GM10266 (cell line): ENCODE data around the gene DGKD.

Experiments
- DNase-seq: peaks from one replicate; pipeline ENCODE4 v3.0.0; 2012; ENCODE audit errors: extremely low spot score
- CTCF ChIP-seq: IDR thresholded peaks from 2 replicates; pipeline ENCODE4 v1.5.1; 2012; ENCODE audit warnings: mild to moderate bottlenecking, low read depth; ENCODE audit not compliant: control insufficient read depth, insufficient read depth; ENCODE audit errors: missing control alignments

Gene DGKD

GRCh38 chr2:233413559-233414272 lies 59.4 kb downstream of the DGKD start:
- TF ChIP-seq CTCF, result no peak
- DNase-seq, result no peak

- DNase-seq, result no peak
Measured at GRCh38 chr2:233414273-233414654, 60.0 kb downstream of the DGKD start.

GRCh38 chr2:233414777-233415570 lies 60.7 kb downstream of the DGKD start:
- DNase-seq, result no peak
- no peak for TF ChIP-seq CTCF

More at GRCh38 chr2:233414273-233414654, 60.0 kb downstream of the DGKD start:
- TF ChIP-seq CTCF, result no peak

- DNase-seq, result no peak
- no peak for TF ChIP-seq CTCF
Measured at GRCh38 chr2:233416199-233416598, 61.9 kb downstream of the DGKD start.

GRCh38 chr2:233416706-233417105 lies 62.4 kb downstream of the DGKD start:
- DNase-seq, result no peak
- no peak for TF ChIP-seq CTCF

GRCh38 chr2:233417282-233417681 lies 63.0 kb downstream of the DGKD start:
- no peak for DNase-seq
- no peak for TF ChIP-seq CTCF
